ENCODE data around the gene SNCAIP. TPM values are rescaled to one million over a fixed set of nuclear protein-coding genes. Genes with fewer than 3 reads are reported as not detected.

The SNCAIP gene
- total RNA-seq, 1 donor from 2014 or later: 1.7 TPM

- no peak for DNase-seq (ENCODE audit: low read depth)
Observed at GRCh38 chr5:122424132-122424531, 112.1 kb downstream of the SNCAIP start.

GRCh38 chr5:122426301-122426700 is 114.3 kb downstream of the SNCAIP start:
- DNase-seq (ENCODE audit: low read depth): no peak

GRCh38 chr5:122427621-122428020 is 115.6 kb downstream of the SNCAIP start:
- no peak for DNase-seq (ENCODE audit: low read depth)

GRCh38 chr5:122429545-122430318 is 117.7 kb downstream of the SNCAIP start:
- DNase-seq (ENCODE audit: low read depth): no peak

- DNase-seq (ENCODE audit: low read depth): no peak
Observed at GRCh38 chr5:122430319-122430586, 118.2 kb downstream of the SNCAIP start.

- DNase-seq (ENCODE audit: low read depth): no peak
Observed at GRCh38 chr5:122431298-122431697, 119.3 kb downstream of the SNCAIP start.

- no peak for DNase-seq (ENCODE audit: low read depth)
Observed at GRCh38 chr5:122434205-122434970, 122.4 kb downstream of the SNCAIP start.

GRCh38 chr5:122435234-122435633 is 123.2 kb downstream of the SNCAIP start:
- DNase-seq (ENCODE audit: low read depth): peak; percentile 12

- no peak for DNase-seq (ENCODE audit: low read depth)
Observed at GRCh38 chr5:122435761-122436160, 123.7 kb downstream of the SNCAIP start.

- no peak for DNase-seq (ENCODE audit: low read depth)
Observed at GRCh38 chr5:122436615-122437014, 124.6 kb downstream of the SNCAIP start.

GRCh38 chr5:122439645-122440044 is 127.6 kb downstream of the SNCAIP start:
- no peak for DNase-seq (ENCODE audit: low read depth)

GRCh38 chr5:122442938-122443337 is 130.9 kb downstream of the SNCAIP start:
- DNase-seq (ENCODE audit: low read depth): no peak

GRCh38 chr5:122444411-122444810 is 132.4 kb downstream of the SNCAIP start:
- no peak for DNase-seq (ENCODE audit: low read depth)

- no peak for DNase-seq (ENCODE audit: low read depth)
Observed at GRCh38 chr5:122445070-122445469, 133.0 kb downstream of the SNCAIP start.

GRCh38 chr5:122447072-122447471 is 135.0 kb downstream of the SNCAIP start:
- no peak for DNase-seq (ENCODE audit: low read depth)

- no peak for DNase-seq (ENCODE audit: low read depth)
Observed at GRCh38 chr5:122447879-122448278, 135.8 kb downstream of the SNCAIP start.

- peak; percentile 37 for DNase-seq (ENCODE audit: low read depth)
Observed at GRCh38 chr5:122454541-122454940, 142.5 kb downstream of the SNCAIP start.

GRCh38 chr5:122455939-122456338 is 143.9 kb downstream of the SNCAIP start:
- DNase-seq (ENCODE audit: low read depth): peak; percentile 26

- no peak for DNase-seq (ENCODE audit: low read depth)
Observed at GRCh38 chr5:122457178-122457826, 145.3 kb downstream of the SNCAIP start.

GRCh38 chr5:122458278-122458872 is 146.3 kb downstream of the SNCAIP start:
- DNase-seq (ENCODE audit: low read depth): peak; percentile 18

GRCh38 chr5:122462486-122462885 is 150.4 kb downstream of the SNCAIP start:
- no peak for DNase-seq (ENCODE audit: low read depth)

- DNase-seq (ENCODE audit: low read depth): no peak
Observed at GRCh38 chr5:122463221-122463620, 151.2 kb downstream of the SNCAIP start.

Data from renal cortical epithelial cell (primary cell).